Breast epithelium (tissue), 3 donors: Measurements from ENCODE around the gene SRSF1.

ENCODE experiments used
- POLR2A ChIP-seq: fragments of 450-650 bp; IDR thresholded peaks from one replicate; pipeline ENCODE4 v1.6.1; 2016; ENCODE audit warnings: antibody characterized with exemption, mild to moderate bottlenecking, moderate library complexity
- POLR2AphosphoS5 ChIP-seq, 3 donors: sonication (generic); formaldehyde crosslinking; IDR thresholded peaks; one replicate each; pipeline ENCODE4 v1.6.1; 2017; ENCODE audit warnings: antibody characterized with exemption in 3 of 3
- TF ChIP-seq, protein P1 (sequence below), 3 donors: fragments of 450-650 bp; IDR thresholded peaks; one replicate each; pipeline ENCODE4 v1.5.1; 2016 to 2017; ENCODE audit warnings: antibody characterized with exemption in 3 of 3, mild to moderate bottlenecking in 3 of 3, moderate library complexity in 3 of 3

DNA sequence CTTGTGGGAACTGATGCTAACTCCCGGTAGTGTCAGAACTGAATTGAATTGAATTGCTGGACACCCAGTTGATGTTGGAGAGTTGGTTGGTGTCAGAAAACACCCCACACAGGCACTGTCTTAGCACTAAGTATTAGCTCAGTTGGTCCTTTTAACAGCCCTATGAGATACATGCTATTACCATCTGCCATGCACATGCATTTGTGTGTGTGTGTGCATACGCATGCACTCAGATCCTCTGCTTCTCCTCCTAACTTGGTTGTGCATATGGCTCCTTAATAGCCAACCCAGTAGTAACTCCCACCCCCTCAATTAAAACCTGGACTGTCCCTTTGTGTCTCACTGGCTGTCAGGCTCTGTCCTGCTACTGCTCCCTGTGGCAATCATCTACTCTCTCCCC is 43.9 kb upstream of the SRSF1 start:
- TF ChIP-seq, protein P1, sequence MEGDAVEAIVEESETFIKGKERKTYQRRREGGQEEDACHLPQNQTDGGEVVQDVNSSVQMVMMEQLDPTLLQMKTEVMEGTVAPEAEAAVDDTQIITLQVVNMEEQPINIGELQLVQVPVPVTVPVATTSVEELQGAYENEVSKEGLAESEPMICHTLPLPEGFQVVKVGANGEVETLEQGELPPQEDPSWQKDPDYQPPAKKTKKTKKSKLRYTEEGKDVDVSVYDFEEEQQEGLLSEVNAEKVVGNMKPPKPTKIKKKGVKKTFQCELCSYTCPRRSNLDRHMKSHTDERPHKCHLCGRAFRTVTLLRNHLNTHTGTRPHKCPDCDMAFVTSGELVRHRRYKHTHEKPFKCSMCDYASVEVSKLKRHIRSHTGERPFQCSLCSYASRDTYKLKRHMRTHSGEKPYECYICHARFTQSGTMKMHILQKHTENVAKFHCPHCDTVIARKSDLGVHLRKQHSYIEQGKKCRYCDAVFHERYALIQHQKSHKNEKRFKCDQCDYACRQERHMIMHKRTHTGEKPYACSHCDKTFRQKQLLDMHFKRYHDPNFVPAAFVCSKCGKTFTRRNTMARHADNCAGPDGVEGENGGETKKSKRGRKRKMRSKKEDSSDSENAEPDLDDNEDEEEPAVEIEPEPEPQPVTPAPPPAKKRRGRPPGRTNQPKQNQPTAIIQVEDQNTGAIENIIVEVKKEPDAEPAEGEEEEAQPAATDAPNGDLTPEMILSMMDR (IDR thresholded peaks at IDR 0.05), result no peak
- no peak for TF ChIP-seq POLR2A
- no peak for TF ChIP-seq POLR2AphosphoS5 (IDR thresholded peaks at IDR 0.05)
